ENCODE measurements around the gene STIP1.

DNA sequence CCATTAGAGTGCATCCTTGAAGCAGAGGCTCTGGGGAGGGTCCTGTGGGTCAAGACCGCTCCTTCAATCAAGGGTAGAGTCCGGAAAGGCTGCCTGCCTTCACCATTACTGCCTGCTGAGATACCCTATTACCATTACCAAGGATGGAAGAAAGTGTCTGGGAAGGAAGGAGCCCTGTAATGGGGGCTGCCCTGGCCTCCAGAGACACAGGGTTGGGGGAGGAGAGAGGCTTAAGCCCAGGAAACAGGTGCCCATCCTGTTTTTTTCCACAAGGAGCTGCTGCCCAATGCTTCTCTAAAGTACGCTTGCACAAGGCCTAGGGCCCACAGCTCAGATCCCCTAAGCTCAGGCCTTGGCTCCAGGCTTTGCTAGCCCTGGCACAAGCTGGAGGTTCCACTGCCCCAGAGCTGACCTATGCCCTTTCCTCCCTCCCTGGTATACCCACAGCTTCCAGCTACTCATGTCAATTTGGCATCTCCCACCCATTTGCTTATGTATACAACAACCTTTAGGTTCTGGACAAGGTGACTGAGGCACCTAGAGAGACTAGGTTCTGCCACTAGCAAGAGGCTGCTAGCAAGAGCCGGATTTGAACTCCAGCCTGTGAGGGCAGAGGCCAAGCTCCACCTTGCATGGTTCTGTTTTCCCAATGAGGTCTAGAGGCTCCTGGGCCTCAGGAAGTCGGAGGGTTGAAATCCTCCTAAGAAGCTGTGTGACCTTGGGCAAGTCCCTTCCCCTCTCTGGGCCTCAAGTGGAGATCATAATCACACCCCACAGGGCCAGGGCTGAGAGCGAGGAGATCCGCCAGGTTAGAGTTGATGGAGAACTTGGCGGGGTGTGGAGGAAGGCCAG, 63.8 kb downstream of the STIP1 start:
- TF ChIP-seq, protein P1, sequence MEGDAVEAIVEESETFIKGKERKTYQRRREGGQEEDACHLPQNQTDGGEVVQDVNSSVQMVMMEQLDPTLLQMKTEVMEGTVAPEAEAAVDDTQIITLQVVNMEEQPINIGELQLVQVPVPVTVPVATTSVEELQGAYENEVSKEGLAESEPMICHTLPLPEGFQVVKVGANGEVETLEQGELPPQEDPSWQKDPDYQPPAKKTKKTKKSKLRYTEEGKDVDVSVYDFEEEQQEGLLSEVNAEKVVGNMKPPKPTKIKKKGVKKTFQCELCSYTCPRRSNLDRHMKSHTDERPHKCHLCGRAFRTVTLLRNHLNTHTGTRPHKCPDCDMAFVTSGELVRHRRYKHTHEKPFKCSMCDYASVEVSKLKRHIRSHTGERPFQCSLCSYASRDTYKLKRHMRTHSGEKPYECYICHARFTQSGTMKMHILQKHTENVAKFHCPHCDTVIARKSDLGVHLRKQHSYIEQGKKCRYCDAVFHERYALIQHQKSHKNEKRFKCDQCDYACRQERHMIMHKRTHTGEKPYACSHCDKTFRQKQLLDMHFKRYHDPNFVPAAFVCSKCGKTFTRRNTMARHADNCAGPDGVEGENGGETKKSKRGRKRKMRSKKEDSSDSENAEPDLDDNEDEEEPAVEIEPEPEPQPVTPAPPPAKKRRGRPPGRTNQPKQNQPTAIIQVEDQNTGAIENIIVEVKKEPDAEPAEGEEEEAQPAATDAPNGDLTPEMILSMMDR (IDR thresholded peaks at IDR 0.05; ENCODE audit: extremely low read depth in 1 of 2, insufficient read depth in 1 of 2, low read depth in 1 of 2, low read length in 2 of 2) = no peak
- TF ChIP-seq POLR2AphosphoS5 (IDR thresholded peaks at IDR 0.05; ENCODE audit: insufficient read depth, low read depth, low read length) (no peak), FOS (IDR thresholded peaks at IDR 0.05; ENCODE audit: borderline replicate concordance, insufficient read depth, low read length) (no peak), POLR2A (IDR thresholded peaks at IDR 0.05; ENCODE audit: low read depth, low read length) (no peak), MYC (IDR thresholded peaks at IDR 0.05; ENCODE audit: low read depth, low read length) (no peak), EZH2 (IDR thresholded peaks at IDR 0.05; ENCODE audit: borderline replicate concordance, low read depth, low read length, severe bottlenecking) (no peak), JUN (IDR thresholded peaks at IDR 0.05; ENCODE audit: borderline replicate concordance, insufficient read depth, insufficient read length, low read depth) (no peak), GATA2 (IDR thresholded peaks at IDR 0.05; ENCODE audit: insufficient read depth, insufficient read length, low read depth, low read length) (no peak)
- TF ChIP-seq, protein P2, sequence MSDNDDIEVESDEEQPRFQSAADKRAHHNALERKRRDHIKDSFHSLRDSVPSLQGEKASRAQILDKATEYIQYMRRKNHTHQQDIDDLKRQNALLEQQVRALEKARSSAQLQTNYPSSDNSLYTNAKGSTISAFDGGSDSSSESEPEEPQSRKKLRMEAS (IDR thresholded peaks at IDR 0.05; ENCODE audit: insufficient read depth, insufficient read length) = no peak
